Panc1 (cell line): ENCODE data around the gene FBXL2. TPM values are rescaled to one million over a fixed set of nuclear protein-coding genes. Genes with fewer than 3 reads are reported as not detected.

Experiments used
- ATAC-seq: fragments of 200-7000 bp; cut with Tn5 transposase; 2 replicates; pipeline ENCODE4 v1.9.1; 2020; ENCODE audit warnings: mild to moderate bottlenecking, moderate library complexity
- BruUV-seq: library from RNA; stranded (reverse); fragments of 400-500 nt; replicated peaks from 2 replicates; lab custom pipeline; 2021; lab: Mats Ljungman, UMichigan
- CTCF ChIA-PET: fragments of 300-600 bp; sonication (Branson Sonifier 250); formaldehyde crosslinking; loops from one replicate; lab custom pipeline; 2022; ENCODE audit warnings: antibody characterized with exemption; lab: Charles Lee
- POLR2A ChIA-PET: fragments of 300-600 bp; sonication (Branson Sonifier 250); formaldehyde crosslinking; loops from one replicate; lab custom pipeline; 2022; ENCODE audit warnings: antibody characterized with exemption; lab: Charles Lee
- DNase-seq: peaks from one replicate; pipeline ENCODE4 v3.0.0-alpha.2; 2010; ENCODE audit warnings: low read depth, low spot score
- H3K27ac ChIP-seq: 2 replicates; pipeline ENCODE4 v1.5.1; 2011; ENCODE audit warnings: mild to moderate bottlenecking, low read length, inconsistent platforms
- H3K27me3 ChIP-seq: fragments of 200-500 bp; sonication (Bioruptor generic); 2 replicates; pipeline ENCODE4 v1.6.0; 2014; ENCODE audit warnings: low read length, inconsistent platforms; ENCODE audit not compliant: control insufficient read depth, insufficient read depth
- H3K36me3 ChIP-seq: fragments of 200-500 bp; sonication (Bioruptor generic); 2 replicates; pipeline ENCODE4 v1.5.1; 2014; ENCODE audit warnings: inconsistent platforms, mild to moderate bottlenecking, low read length, moderate library complexity; ENCODE audit not compliant: control insufficient read depth, insufficient read depth
- H3K4me1 ChIP-seq: 2 replicates; pipeline ENCODE4 v1.5.1; 2011; ENCODE audit warnings: inconsistent platforms, mild to moderate bottlenecking, low read length, moderate library complexity; ENCODE audit not compliant: control insufficient read depth, insufficient read depth
- H3K4me3 ChIP-seq, 2 experiments: 2 replicates each; pipeline ENCODE4 v1.5.1; 2011 to 2012; ENCODE audit warnings: low read depth in 2 of 2, low read length in 2 of 2, mild to moderate bottlenecking in 2 of 2, inconsistent platforms in 1 of 2, moderate library complexity in 1 of 2
- H3K9me3 ChIP-seq: fragments of 200-500 bp; sonication (Bioruptor generic); 2 replicates; pipeline ENCODE4 v1.5.1; 2014; ENCODE audit warnings: low read depth, mild to moderate bottlenecking, inconsistent platforms, low read length, moderate library complexity; ENCODE audit not compliant: control insufficient read depth, insufficient read depth
- CTCF ChIP-seq: fragments of 450-650 bp; IDR thresholded peaks from 2 replicates; pipeline ENCODE4 v1.5.1; 2017; ENCODE audit warnings: mild to moderate bottlenecking
- POLR2AphosphoS5 ChIP-seq: IDR thresholded peaks from 2 replicates; pipeline ENCODE4 v1.6.1; 2012; ENCODE audit warnings: mild to moderate bottlenecking, low read depth, low read length, moderate library complexity
- REST ChIP-seq, 2 experiments: IDR thresholded peaks; 2 replicates each; pipeline ENCODE4 v1.6.1; 2011 to 2012; ENCODE audit warnings: low read depth in 2 of 2, control low read depth in 1 of 2, low read length in 1 of 2, mild to moderate bottlenecking in 1 of 2, moderate library complexity in 1 of 2; ENCODE audit not compliant: insufficient read depth in 1 of 2
- SIN3A ChIP-seq: IDR thresholded peaks from 2 replicates; pipeline ENCODE4 v1.6.1; 2012; ENCODE audit warnings: low read depth, mild to moderate bottlenecking, low read length, moderate library complexity, borderline replicate concordance; ENCODE audit not compliant: insufficient read depth
- TCF7L2 ChIP-seq: IDR thresholded peaks from 2 replicates; pipeline ENCODE4 v1.6.1; 2011; ENCODE audit warnings: mild to moderate bottlenecking, low read depth, low read length, inconsistent platforms
- in situ Hi-C: cut with HindIII; loops from 2 replicates; pipeline ENCODE4 v1.10.0; 2016; ENCODE audit warnings: low sequenced_read_pairs, low pct_unique_long_range_greater_than_20kb
- intact Hi-C: fragments of 100-400 bp; cut with micrococcal nuclease; formaldehyde crosslinking; loops from one replicate; pipeline ENCODE4 v1.10.0; 2022; ENCODE audit not compliant: unreplicated experiment
- total RNA-seq: library from RNA; stranded (reverse); gene quantifications from one replicate; pipeline ENCODE4 v1.2.1, GENCODE V29; 2021; ENCODE audit not compliant: unreplicated experiment

The FBXL2 gene
- total RNA-seq, 1 experiment from 2014 or later: 12.3 TPM

- H3K27ac ChIP-seq: no peak overlapping the region
- no peak for TF ChIP-seq REST (IDR thresholded peaks at IDR 0.05; ENCODE audit: insufficient read depth in 1 of 2, low read depth in 2 of 2, low read length in 1 of 2)
- no peak for TF ChIP-seq POLR2AphosphoS5
- TF ChIP-seq CTCF: no peak
- TF ChIP-seq TCF7L2: no peak
- TF ChIP-seq SIN3A: no peak
- intact Hi-C loops (no loop called here), in situ Hi-C loops (no loop called here)
- DNase-seq (no peak), ATAC-seq (no peak)
- H3K9me3 ChIP-seq: no peaks in the 10 kb centered on the region
- no TSS peak for BruUV-seq
- H3K36me3 ChIP-seq: no peaks in the 10 kb centered on the region
- POLR2A ChIA-PET: no interaction called here
- H3K4me1 ChIP-seq: no peaks in the 10 kb centered on the region
- CTCF ChIA-PET: no interaction called here
- H3K4me3 ChIP-seq: no peak overlapping the region
- no peaks in the 10 kb centered on the region for H3K27me3 ChIP-seq
Observed at GRCh38 chr3:33250712-33251111, 26.5 kb upstream of the FBXL2 start.

- TF ChIP-seq TCF7L2 (no peak), POLR2AphosphoS5 (no peak), CTCF (no peak), SIN3A (no peak), REST (IDR thresholded peaks at IDR 0.05; ENCODE audit: insufficient read depth in 1 of 2, low read depth in 2 of 2, low read length in 1 of 2) (no peak)
- DNase-seq: no peak
- BruUV-seq: no TSS peak
- in situ Hi-C loops: no loop called here
- Histone ChIP-seq H3K27ac (no peak overlapping the region), H3K4me3 (no peak overlapping the region), H3K4me1 (no peaks in the 10 kb centered on the region), H3K9me3 (no peaks in the 10 kb centered on the region), H3K36me3 (no peaks in the 10 kb centered on the region), H3K27me3 (no peaks in the 10 kb centered on the region)
- intact Hi-C loops: no loop called here
- CTCF ChIA-PET: no interaction called here
- ATAC-seq: no peak
- POLR2A ChIA-PET: no interaction called here
Observed at GRCh38 chr3:33256249-33256648, 21.0 kb upstream of the FBXL2 start.
